Stromal cell of bone marrow (primary cell): ENCODE results near the gene KIF13A.
"Not testable (repeated sequence)": the region's sequence is repeated elsewhere in the genome, so short reads cannot be mapped to it uniquely, and the experiment has no call there.

Experiments used
- DNase-seq: peaks from one replicate; pipeline ENCODE4 v3.0.0-alpha.2; 2012; ENCODE audit warnings: low read depth

The KIF13A gene

GRCh38 chr6:17871189-17871519 is 116.3 kb downstream of the KIF13A start:
- no peak for DNase-seq

DNA sequence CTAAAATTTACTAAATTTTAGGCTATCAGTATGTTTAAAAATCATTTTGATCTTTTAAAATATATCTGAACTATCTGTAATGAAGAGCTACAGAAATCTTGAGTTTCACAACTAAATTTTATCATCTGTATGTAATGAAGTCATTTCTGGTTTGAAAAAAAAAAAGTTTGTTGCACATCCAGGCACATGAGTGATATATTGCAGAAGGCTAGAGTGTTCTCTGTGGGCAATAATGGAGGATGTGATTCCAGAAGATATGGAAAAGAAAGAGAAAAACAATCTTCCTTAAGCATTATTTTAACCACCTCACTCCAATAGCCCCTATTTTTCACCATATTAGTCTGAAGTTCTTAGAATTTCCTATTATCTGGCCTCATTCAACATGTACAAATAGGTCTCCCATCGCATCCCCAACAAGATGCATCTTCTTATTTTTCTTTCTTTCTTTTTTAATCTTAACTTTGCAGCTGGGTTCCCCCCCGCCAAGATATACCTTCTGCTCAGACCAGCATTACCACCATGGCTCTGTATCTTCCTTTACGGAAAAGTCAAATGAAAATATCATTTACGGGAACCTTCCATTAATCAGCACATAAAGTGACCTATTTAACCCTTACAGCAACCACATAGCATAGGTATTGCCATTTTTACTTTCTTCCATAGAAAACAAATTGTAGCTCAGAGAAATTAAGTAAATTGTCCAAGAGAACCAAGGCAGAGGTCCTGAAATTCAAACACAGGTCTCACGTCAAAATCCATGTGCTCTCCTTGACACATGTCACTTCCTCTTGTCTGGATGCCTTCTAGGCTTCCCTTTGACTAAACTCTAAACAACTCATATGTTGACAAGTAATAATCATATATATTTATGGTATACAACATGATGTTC is 116.9 kb downstream of the KIF13A start:
- DNase-seq, result no peak

DNA sequence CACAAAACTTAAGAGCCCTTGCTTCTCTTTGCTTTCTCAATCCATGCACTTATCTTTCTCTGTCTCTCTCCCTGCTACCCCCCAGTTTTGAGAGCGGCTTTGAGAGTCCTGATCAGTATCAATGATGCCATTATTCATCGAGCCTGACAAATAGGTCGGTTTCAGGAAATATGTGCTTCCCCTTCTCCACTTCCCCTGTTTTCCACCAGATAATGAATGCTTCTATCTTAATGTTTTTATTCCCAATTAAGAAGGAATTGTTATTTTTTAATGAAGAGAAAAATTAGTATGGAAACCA is 117.7 kb downstream of the KIF13A start:
- no peak for DNase-seq

- no peak for DNase-seq
These were observed 118.3 kb downstream of the KIF13A start for GRCh38 chr6:17869010-17869752.

- DNase-seq, result no peak
These were observed 119.6 kb downstream of the KIF13A start for GRCh38 chr6:17867880-17868279.

GRCh38 chr6:17866876-17867444 is 120.5 kb downstream of the KIF13A start:
- no peak for DNase-seq

GRCh38 chr6:17865798-17866725 is 121.4 kb downstream of the KIF13A start:
- DNase-seq, result peak; percentile 96

DNA sequence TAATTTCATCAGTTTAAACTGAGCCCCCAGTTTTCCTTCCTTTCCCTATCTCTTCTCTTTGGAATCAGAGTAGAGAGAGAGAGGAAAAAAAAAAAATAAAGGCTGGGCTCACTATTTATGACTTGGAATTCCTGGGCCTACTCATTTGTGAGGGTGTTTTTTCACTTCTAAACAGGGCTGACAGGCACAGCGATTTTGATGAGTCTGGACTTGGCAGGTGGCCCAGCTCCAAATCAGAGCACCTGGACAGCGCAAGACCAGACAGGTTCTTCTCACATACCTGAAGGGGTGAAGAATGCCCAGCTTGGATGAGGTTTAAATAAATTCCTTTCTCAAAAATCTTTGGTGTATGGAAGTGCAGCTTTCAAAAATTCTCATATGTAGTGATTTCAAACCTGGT is 122.2 kb downstream of the KIF13A start:
- no peak for DNase-seq

DNA sequence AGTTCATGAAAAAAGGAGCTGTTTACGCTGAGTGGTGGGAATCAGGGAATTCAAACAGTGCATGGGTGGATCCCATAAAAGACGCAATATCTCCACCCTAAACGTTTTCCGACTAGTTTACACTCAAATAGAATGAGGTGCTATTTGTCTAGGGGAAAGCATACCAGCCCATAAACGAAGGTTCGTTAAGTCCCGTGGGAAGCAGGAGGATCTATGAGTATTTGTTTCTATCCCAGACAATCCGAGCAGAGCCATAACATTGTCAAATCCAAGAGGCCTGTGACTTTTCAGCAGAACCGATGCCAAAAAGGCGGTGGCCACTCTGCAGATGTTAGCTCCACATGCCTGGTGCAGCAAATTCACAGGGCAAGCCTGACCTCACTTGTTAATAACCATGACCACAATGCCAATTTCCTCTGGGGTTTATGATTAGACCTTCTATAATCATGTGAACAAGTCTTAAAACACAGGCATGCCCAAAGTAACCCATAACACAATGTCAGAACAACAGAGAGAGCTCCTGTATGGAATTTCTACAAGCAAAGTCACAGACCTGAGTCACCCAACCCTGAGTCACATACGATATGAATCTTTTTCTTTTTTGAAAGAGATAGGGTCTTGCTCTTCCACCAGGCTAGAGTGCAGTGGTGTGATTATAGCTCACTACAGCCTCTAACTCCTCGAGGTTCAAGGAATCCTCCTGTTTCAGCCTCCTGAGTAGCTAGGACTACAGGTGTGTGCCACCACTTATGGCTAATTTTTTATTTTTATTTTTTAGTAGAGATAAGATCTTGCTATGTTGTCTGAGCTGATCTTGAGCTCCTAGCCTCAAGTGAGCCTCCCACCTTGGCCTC is 123.3 kb downstream of the KIF13A start:
- DNase-seq, result no peak

- DNase-seq, result no peak
These were observed 126.1 kb downstream of the KIF13A start for GRCh38 chr6:17861361-17861760.

GRCh38 chr6:17859846-17860245 is 127.6 kb downstream of the KIF13A start:
- no peak for DNase-seq

GRCh38 chr6:17858584-17858983 is 128.9 kb downstream of the KIF13A start:
- DNase-seq, result no peak

GRCh38 chr6:17857188-17857587 is 130.2 kb downstream of the KIF13A start:
- DNase-seq, result not testable (repeated sequence)

GRCh38 chr6:17856306-17856705 is 131.1 kb downstream of the KIF13A start:
- DNase-seq, result no peak

- no peak for DNase-seq
These were observed 132.1 kb downstream of the KIF13A start for GRCh38 chr6:17855381-17855780.

DNA sequence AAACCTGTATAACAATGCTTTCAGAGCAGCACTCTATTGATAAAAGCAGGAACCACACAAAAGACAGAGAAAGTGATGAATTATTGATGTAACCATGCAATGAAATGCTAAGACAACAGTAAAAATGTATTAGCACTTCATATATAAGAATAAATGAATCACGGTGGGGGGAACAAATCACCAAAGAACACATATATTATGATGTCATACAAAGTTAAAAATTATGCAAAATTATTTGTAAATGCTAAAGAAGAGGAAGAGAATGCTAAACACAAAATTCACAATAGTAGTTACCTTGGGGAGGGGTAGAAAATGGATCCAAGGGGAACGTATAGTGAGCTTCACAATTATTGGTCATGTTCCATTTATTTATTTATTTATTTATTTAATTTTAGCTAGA is 133.9 kb downstream of the KIF13A start:
- DNase-seq, result no peak

- peak; percentile 54 for DNase-seq
These were observed 135.7 kb downstream of the KIF13A start for GRCh38 chr6:17851720-17852161.

- no peak for DNase-seq
These were observed 136.3 kb downstream of the KIF13A start for GRCh38 chr6:17851001-17851719.

DNA sequence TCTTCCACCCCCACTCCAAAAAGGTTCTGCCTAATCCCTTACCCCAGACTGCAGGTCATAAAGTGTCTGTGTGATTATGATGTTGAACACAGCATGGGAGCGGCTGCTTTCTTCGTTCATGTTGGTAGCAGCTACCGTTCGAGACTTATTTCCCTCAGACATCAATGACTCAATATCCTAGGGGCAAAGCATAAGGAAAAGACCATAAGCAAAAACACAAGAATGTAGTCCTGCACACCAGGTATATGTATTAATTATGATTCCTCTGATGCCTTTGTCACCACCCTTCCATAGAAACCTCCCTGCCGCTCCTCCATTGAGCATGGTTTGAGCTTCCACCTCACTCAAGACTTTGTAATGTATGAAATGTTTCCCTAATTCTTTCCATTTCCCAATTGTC is 137.2 kb downstream of the KIF13A start:
- no peak for DNase-seq

GRCh38 chr6:17847203-17847760 is 140.2 kb downstream of the KIF13A start:
- DNase-seq, result no peak
